Sigmoid colon (tissue), 4 donors: ENCODE measurements around the gene GJA10.

Experiments used
- POLR2AphosphoS5 ChIP-seq, 4 donors: sonication (generic); formaldehyde crosslinking; IDR thresholded peaks; one replicate each; pipeline ENCODE4 v1.6.1; 2017; ENCODE audit warnings: antibody characterized with exemption in 4 of 4
- TF ChIP-seq, protein P1 (sequence below), 4 experiments: fragments of 450-650 bp in 3 of 4; fragments of 200-600 bp in 1 of 4; IDR thresholded peaks; one replicate each; pipeline ENCODE4 v1.5.1; 2016 to 2019; ENCODE audit warnings: antibody characterized with exemption in 4 of 4, mild to moderate bottlenecking in 3 of 4, moderate library complexity in 2 of 4

- TF ChIP-seq, protein P1, sequence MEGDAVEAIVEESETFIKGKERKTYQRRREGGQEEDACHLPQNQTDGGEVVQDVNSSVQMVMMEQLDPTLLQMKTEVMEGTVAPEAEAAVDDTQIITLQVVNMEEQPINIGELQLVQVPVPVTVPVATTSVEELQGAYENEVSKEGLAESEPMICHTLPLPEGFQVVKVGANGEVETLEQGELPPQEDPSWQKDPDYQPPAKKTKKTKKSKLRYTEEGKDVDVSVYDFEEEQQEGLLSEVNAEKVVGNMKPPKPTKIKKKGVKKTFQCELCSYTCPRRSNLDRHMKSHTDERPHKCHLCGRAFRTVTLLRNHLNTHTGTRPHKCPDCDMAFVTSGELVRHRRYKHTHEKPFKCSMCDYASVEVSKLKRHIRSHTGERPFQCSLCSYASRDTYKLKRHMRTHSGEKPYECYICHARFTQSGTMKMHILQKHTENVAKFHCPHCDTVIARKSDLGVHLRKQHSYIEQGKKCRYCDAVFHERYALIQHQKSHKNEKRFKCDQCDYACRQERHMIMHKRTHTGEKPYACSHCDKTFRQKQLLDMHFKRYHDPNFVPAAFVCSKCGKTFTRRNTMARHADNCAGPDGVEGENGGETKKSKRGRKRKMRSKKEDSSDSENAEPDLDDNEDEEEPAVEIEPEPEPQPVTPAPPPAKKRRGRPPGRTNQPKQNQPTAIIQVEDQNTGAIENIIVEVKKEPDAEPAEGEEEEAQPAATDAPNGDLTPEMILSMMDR (IDR thresholded peaks at IDR 0.05) = no peak
- TF ChIP-seq POLR2AphosphoS5 (IDR thresholded peaks at IDR 0.05) = no peak
These were observed 46.9 kb downstream of the GJA10 start for GRCh38 chr6:89941031-89941762.
